GM19438 (cell line): ENCODE results near the gene ALKAL2.

Source experiments
- ATAC-seq: cut with Tn5 transposase; IDR thresholded peaks from one replicate; pipeline ENCODE4 v1.9.1; 2021; ENCODE audit warnings: low read depth; ENCODE audit not compliant: unreplicated experiment

The ALKAL2 gene

GRCh38 chr2:295090-295489 lies 7.2 kb upstream of the ALKAL2 start:
- ATAC-seq = no peak

- no peak for ATAC-seq
These were observed 2.3 kb upstream of the ALKAL2 start for GRCh38 chr2:290090-290722.

GRCh38 chr2:289362-290089 lies 1.6 kb upstream of the ALKAL2 start:
- no peak for ATAC-seq

GRCh38 chr2:288758-289361 lies 969 bp upstream of the ALKAL2 start:
- ATAC-seq = no peak

GRCh38 chr2:287471-287885 lies 413 bp downstream of the ALKAL2 start:
- ATAC-seq = no peak

- no peak for ATAC-seq
These were observed 1.0 kb downstream of the ALKAL2 start for GRCh38 chr2:286774-287392.

- no peak for ATAC-seq
These were observed 1.9 kb downstream of the ALKAL2 start for GRCh38 chr2:286035-286434.

- ATAC-seq = no peak
These were observed 2.4 kb downstream of the ALKAL2 start for GRCh38 chr2:285531-285930.

GRCh38 chr2:284896-285492 lies 2.9 kb downstream of the ALKAL2 start:
- ATAC-seq = no peak

GRCh38 chr2:283996-284794 lies 3.7 kb downstream of the ALKAL2 start:
- no peak for ATAC-seq

- no peak for ATAC-seq
These were observed 5.3 kb downstream of the ALKAL2 start for GRCh38 chr2:282371-283263.

- ATAC-seq = no peak
These were observed 6.5 kb downstream of the ALKAL2 start for GRCh38 chr2:281381-281780.

- ATAC-seq = no peak
These were observed 7.2 kb downstream of the ALKAL2 start for GRCh38 chr2:280650-281110.

GRCh38 chr2:279956-280649 lies 7.8 kb downstream of the ALKAL2 start:
- ATAC-seq = no peak

- no peak for ATAC-seq
These were observed 8.5 kb downstream of the ALKAL2 start for GRCh38 chr2:279366-279765.

GRCh38 chr2:278927-279320 lies 9.0 kb downstream of the ALKAL2 start:
- ATAC-seq = no peak

GRCh38 chr2:278312-278926 lies 9.5 kb downstream of the ALKAL2 start:
- no peak for ATAC-seq

GRCh38 chr2:275466-275865 lies 12.4 kb downstream of the ALKAL2 start:
- ATAC-seq = peak; percentile 94
